GM12878 (cell line): ENCODE results near the gene ITPKB. TPM values are rescaled to one million over a fixed set of nuclear protein-coding genes. Genes with fewer than 3 reads are reported as not detected.

Experiments
- ATAC-seq: fragments of 200-7000 bp; cut with Tn5 transposase; 3 replicates; pipeline ENCODE4 v1.9.1; 2020; ENCODE audit warnings: mild to moderate bottlenecking, moderate library complexity
- BruUV-seq: library from RNA; stranded (reverse); fragments of 400-500 nt; replicated peaks from 2 replicates; lab custom pipeline; 2021; lab: Mats Ljungman, UMichigan
- CTCF ChIA-PET: fragments of 300-600 bp; sonication (Branson Sonifier 250); formaldehyde crosslinking; extraction: SDS; loops from one replicate; lab custom pipeline; 2021; ENCODE audit warnings: inconsistent platforms; lab: Yijun Ruan, JAX
- POLR2A ChIA-PET: fragments of 350-600 bp; formaldehyde crosslinking; extraction: SDS; loops from one replicate; lab custom pipeline; 2021; ENCODE audit warnings: inconsistent platforms; lab: Charles Lee
- RAD21 ChIA-PET: fragments of 300-600 bp; sonication (Branson Sonifier 250); formaldehyde crosslinking; loops from one replicate; lab custom pipeline; 2023; ENCODE audit warnings: antibody characterized with exemption; ENCODE audit not compliant: unreplicated experiment; lab: Charles Lee
- SMC1A ChIA-PET: fragments of 300-600 bp; sonication (Branson Sonifier 250); formaldehyde crosslinking; loops from one replicate; lab custom pipeline; 2023; ENCODE audit not compliant: unreplicated experiment, uncharacterized antibody; lab: Charles Lee
- DNase-seq: peaks from one replicate; pipeline ENCODE4 v3.0.0-alpha.2; 2011; ENCODE audit warnings: low read depth, low spot score
- FAIRE-seq: peaks from 3 replicates; lab custom pipeline; 2011; peaks lifted over from hg19 to GRCh38; lab: Jason Lieb, UNC
- H2AFZ ChIP-seq: 2 replicates; pipeline ENCODE4 v1.6.0; 2011; ENCODE audit warnings: low read depth, low read length, control low read depth; ENCODE audit not compliant: control insufficient read depth
- H3K27ac ChIP-seq: 2 replicates; pipeline ENCODE4 v1.5.1; 2011; ENCODE audit warnings: control low read depth; ENCODE audit not compliant: control insufficient read depth, insufficient read depth
- H3K27me3 ChIP-seq, 2 experiments: replicated peaks in 1 of 2; 2 replicates each; pipeline versions ENCODE4 v1.6.0 to v1.6.1; 2011; ENCODE audit warnings: low read length in 1 of 2; ENCODE audit not compliant: control insufficient read depth in 2 of 2, insufficient read depth in 2 of 2
- H3K36me3 ChIP-seq, 2 experiments: 2 replicates each; pipeline ENCODE4 v1.5.1; 2011; ENCODE audit warnings: low read length in 1 of 2; ENCODE audit not compliant: control insufficient read depth in 2 of 2, insufficient read depth in 2 of 2
- H3K4me1 ChIP-seq: 2 replicates; pipeline ENCODE4 v1.6.1; 2011; ENCODE audit warnings: mild to moderate bottlenecking, low read length, moderate library complexity, mixed read lengths; ENCODE audit not compliant: control insufficient read depth, insufficient read depth
- H3K4me2 ChIP-seq: 2 replicates; pipeline ENCODE4 v1.6.0; 2011; ENCODE audit warnings: control low read depth; ENCODE audit not compliant: control insufficient read depth, insufficient read depth
- H3K4me3 ChIP-seq: fragments of 200-600 bp; sonication (generic); 2 replicates; pipeline ENCODE4 v1.5.1; 2016
- H3K79me2 ChIP-seq: 2 replicates; pipeline ENCODE4 v1.6.0; 2011; ENCODE audit warnings: low read length; ENCODE audit not compliant: control insufficient read depth, insufficient read depth
- H3K9ac ChIP-seq: 2 replicates; pipeline ENCODE4 v1.8.0; 2011; ENCODE audit warnings: low read length, control low read depth, mixed read lengths; ENCODE audit not compliant: control insufficient read depth, insufficient read depth
- H3K9me3 ChIP-seq: replicated peaks from 3 replicates; pipeline ENCODE4 v1.5.1; 2011; ENCODE audit warnings: mild to moderate bottlenecking, low read length; ENCODE audit not compliant: control insufficient read depth, insufficient read depth
- H4K20me1 ChIP-seq: 2 replicates; pipeline ENCODE4 v1.6.0; 2011; ENCODE audit not compliant: control insufficient read depth, insufficient read depth
- IRF3 ChIP-seq: fragments of 450-650 bp; IDR thresholded peaks from 2 replicates; pipeline ENCODE4 v1.6.1; 2014; ENCODE audit warnings: mild to moderate bottlenecking
- IRF4 ChIP-seq: IDR thresholded peaks from 2 replicates; pipeline ENCODE4 v1.6.1; 2011; ENCODE audit warnings: low read depth, low read length
- LARP7 ChIP-seq: fragments of 450-650 bp; IDR thresholded peaks from 2 replicates; pipeline ENCODE4 v1.6.1; 2017; ENCODE audit warnings: mild to moderate bottlenecking
- POU2F2 ChIP-seq: IDR thresholded peaks from 3 replicates; pipeline ENCODE4 v1.6.1; 2011; ENCODE audit warnings: low read depth, mild to moderate bottlenecking, low read length, borderline replicate concordance
- WGBS: methylation state at CpG from one replicate; pipeline ENCODE4 v1.1.6; 2016; ENCODE audit warnings: low lambda C conversion rate; ENCODE audit not compliant: insufficient replicate concordance, insufficient coverage; ENCODE audit errors: missing lambda C conversion rate; 5-methylcytosine and 5-hydroxymethylcytosine counted together
- in situ Hi-C: fragments of 300-500 bp; cut with MboI; formaldehyde crosslinking; loops from 9 replicates; pipeline ENCODE4 v1.14.3; 2018; ENCODE audit warnings: mixed read lengths
- intact Hi-C: fragments of 100-400 bp; cut with micrococcal nuclease; formaldehyde crosslinking; loops from one replicate; pipeline ENCODE4 v1.14.2; 2022; ENCODE audit not compliant: unreplicated experiment
- polyA plus RNA-seq, 11 experiments: library from polyadenylated mRNA; depleted of rRNA in 4 of 11; unstranded in 6 of 11; stranded (reverse) in 5 of 11; fragments of >200 nt; fragmentation: Nextera tagmentation in 4 of 11; fragmentation: Illumina TruSeq in 1 of 11; extraction: Ambion mirVana in 4 of 11; extraction: Trizol in 1 of 11; gene quantifications; 1 replicate in 1 of 11; 2 replicates in 10 of 11; pipeline versions ENCODE4 v1.2.1 to v1.2.3, GENCODE V29; 2011 to 2016; ENCODE audit warnings: inconsistent platforms in 2 of 11, missing spikeins in 2 of 11, low read depth in 1 of 11
- total RNA-seq, 4 experiments: library from RNA; depleted of rRNA in 3 of 4; stranded (reverse); fragments of >200 nt in 3 of 4; fragmentation: Illumina TruSeq in 1 of 4; extraction: Trizol in 1 of 4; gene quantifications; 2 replicates each; pipeline versions ENCODE4 v1.2.1 to v1.2.3, GENCODE V29; 2013 to 2021

ITPKB gene
- total and polyA plus RNA-seq, 10 of the 15 experiments (the other 5 are each of a cell fraction or from before 2014, with no cell fraction given): 1.3 to 38.7 (median 12.9) TPM

GRCh38 chr1:226656201-226656600, 82.9 kb downstream of the ITPKB start:
- no TSS peak for BruUV-seq
- intact Hi-C loops: no loop called here
- ChIA-PET RAD21 (no interaction called here), CTCF (interaction anchor here (1.7 kb wide), 1 partner anchor 8 kb away, joined by 5 read pairs; no protein-coding TSS in a partner anchor), SMC1A (interaction anchor here (1.4 kb wide), 1 partner anchor 12 kb away, joined by 4 read pairs; no protein-coding TSS in a partner anchor), POLR2A (no interaction called here)
- 96% methylated on average over 4 of the region's 4 CpGs for WGBS
- Histone ChIP-seq H2AFZ (no peak overlapping the region), H3K4me2 (no peak overlapping the region), H3K9ac (no peak overlapping the region), H3K4me3 (no peak overlapping the region), H3K27ac (no peak overlapping the region), H3K36me3 (peaks cover 5 to 11% of the 10 kb centered on the region in 2 experiments; a peak in 3 of 4 replicates), H3K9me3 (no peaks in the 10 kb centered on the region), H3K27me3 (no peaks in the 10 kb centered on the region), H3K79me2 (peaks cover 36% of the 10 kb centered on the region), H4K20me1 (peaks cover 5% of the 10 kb centered on the region; the same call in 1 of the 2 replicates), H3K4me1 (peaks cover 58% of the 10 kb centered on the region)
- in situ Hi-C loops: no loop called here
- no peak for TF ChIP-seq IRF4
- TF ChIP-seq IRF3: no peak
- TF ChIP-seq LARP7: no peak
- no peak for TF ChIP-seq POU2F2
- DNase-seq: no peak
- FAIRE-seq: no peak
- no peak for ATAC-seq
